GM12878 (cell line): ENCODE results near the gene CDC34. TPM values are rescaled to one million over a fixed set of nuclear protein-coding genes. Genes with fewer than 3 reads are reported as not detected.

Experiments
- ASH2L ChIP-seq: fragments of 300-600, 200-600 bp; sonication (generic); IDR thresholded peaks from 2 replicates; pipeline ENCODE4 v1.6.1; 2017; ENCODE audit warnings: low read depth, mild to moderate bottlenecking, borderline replicate concordance
- BRCA1 ChIP-seq: IDR thresholded peaks from 2 replicates; pipeline ENCODE4 v1.6.1; 2011; ENCODE audit warnings: low read depth, low read length, improper control_type of control experiment
- CBX3 ChIP-seq: fragments of 200-600 bp; sonication (generic); IDR thresholded peaks from 2 replicates; pipeline ENCODE4 v1.6.1; 2016; ENCODE audit warnings: low read depth, borderline replicate concordance
- CREM ChIP-seq: IDR thresholded peaks from 2 replicates; pipeline ENCODE4 v1.6.1; 2014; ENCODE audit warnings: antibody characterized with exemption, low read depth
- FOXM1 ChIP-seq: IDR thresholded peaks from 2 replicates; pipeline ENCODE4 v1.6.1; 2012; ENCODE audit warnings: low read depth, mild to moderate bottlenecking, inconsistent platforms, low read length, moderate library complexity
- HDGF ChIP-seq: fragments of 450-650 bp; IDR thresholded peaks from 2 replicates; pipeline ENCODE4 v1.6.1; 2016; ENCODE audit warnings: antibody characterized with exemption
- IKZF2 ChIP-seq, 2 experiments: fragments of 450-650 bp; IDR thresholded peaks; 2 replicates each; pipeline ENCODE4 v1.6.1; 2017; ENCODE audit warnings: mild to moderate bottlenecking in 2 of 2, moderate library complexity in 2 of 2
- KDM1A ChIP-seq: fragments of 200-600 bp; sonication (generic); IDR thresholded peaks from 2 replicates; pipeline ENCODE4 v1.6.1; 2016; ENCODE audit warnings: borderline replicate concordance
- MEF2A ChIP-seq: IDR thresholded peaks from 2 replicates; pipeline ENCODE4 v1.6.1; 2011; ENCODE audit warnings: low read depth, mild to moderate bottlenecking, low read length, moderate library complexity; ENCODE audit not compliant: insufficient read depth
- MYB ChIP-seq: fragments of 150-350 bp; IDR thresholded peaks from 2 replicates; pipeline ENCODE4 v1.6.1; 2014; ENCODE audit warnings: mild to moderate bottlenecking, low read depth, low read length, borderline replicate concordance
- NRF1 ChIP-seq: conservative IDR thresholded peaks from 2 replicates; pipeline ENCODE4 v1.6.1; 2011; ENCODE audit warnings: mild to moderate bottlenecking, low read depth, low read length, improper control_type of control experiment
- RBBP5 ChIP-seq: fragments of 200-600 bp; sonication (generic); conservative IDR thresholded peaks from 2 replicates; pipeline ENCODE4 v1.6.1; 2016
- SREBF1 ChIP-seq: IDR thresholded peaks from 2 replicates; pipeline ENCODE4 v1.6.1; 2012; ENCODE audit warnings: mild to moderate bottlenecking, low read length
- YBX1 ChIP-seq: fragments of 450-650 bp; IDR thresholded peaks from 2 replicates; pipeline ENCODE4 v1.6.1; 2016; ENCODE audit warnings: antibody characterized with exemption
- ZBED1 ChIP-seq: IDR thresholded peaks from 2 replicates; pipeline ENCODE4 v1.6.1; 2016; ENCODE audit warnings: borderline replicate concordance
- ZNF274 ChIP-seq: IDR thresholded peaks from one replicate; pipeline ENCODE4 v1.8.0; 2011; ENCODE audit not compliant: insufficient read length, insufficient read depth
- ZNF622 ChIP-seq: fragments of 450-650 bp; IDR thresholded peaks from 2 replicates; pipeline ENCODE4 v1.6.1; 2017; ENCODE audit warnings: mild to moderate bottlenecking, inconsistent platforms
- polyA plus RNA-seq, 11 experiments: library from polyadenylated mRNA; depleted of rRNA in 4 of 11; unstranded in 6 of 11; stranded (reverse) in 5 of 11; fragments of >200 nt; fragmentation: Nextera tagmentation in 4 of 11; fragmentation: Illumina TruSeq in 1 of 11; extraction: Ambion mirVana in 4 of 11; extraction: Trizol in 1 of 11; gene quantifications; 1 replicate in 1 of 11; 2 replicates in 10 of 11; pipeline versions ENCODE4 v1.2.1 to v1.2.3, GENCODE V29; 2011 to 2016; ENCODE audit warnings: inconsistent platforms in 2 of 11, missing spikeins in 2 of 11, low read depth in 1 of 11
- total RNA-seq, 4 experiments: library from RNA; depleted of rRNA in 3 of 4; stranded (reverse); fragments of >200 nt in 3 of 4; fragmentation: Illumina TruSeq in 1 of 4; extraction: Trizol in 1 of 4; gene quantifications; 2 replicates each; pipeline versions ENCODE4 v1.2.1 to v1.2.3, GENCODE V29; 2013 to 2021
- TF ChIP-seq, protein P1 (sequence below): IDR thresholded peaks from 2 replicates; pipeline ENCODE4 v1.6.1; 2012; ENCODE audit warnings: improper control_type of control experiment, low read depth, low read length; ENCODE audit not compliant: insufficient replicate concordance
- TF ChIP-seq, protein P2 (sequence below), 3 experiments: IDR thresholded peaks in 2 of 3; conservative IDR thresholded peaks in 1 of 3; 2 replicates each; pipeline ENCODE4 v1.5.1; 2011; ENCODE audit warnings: low read depth in 3 of 3, low read length in 3 of 3, mild to moderate bottlenecking in 3 of 3, control low read depth in 2 of 3, moderate library complexity in 2 of 3, inconsistent platforms in 1 of 3, mixed read lengths in 1 of 3; ENCODE audit not compliant: control insufficient read depth in 2 of 3, insufficient read depth in 1 of 3; ENCODE audit errors: extremely low read depth in 1 of 3
- TF ChIP-seq, protein P3 (sequence below): IDR thresholded peaks from 2 replicates; pipeline ENCODE4 v1.6.1; 2012; ENCODE audit warnings: low read depth, low read length, improper control_type of control experiment
- TF ChIP-seq, protein P4 (sequence below): fragments of 450-650 bp; conservative IDR thresholded peaks from 2 replicates; pipeline ENCODE4 v1.6.1; 2017; ENCODE audit warnings: mild to moderate bottlenecking, moderate library complexity

Gene CDC34
- total and polyA plus RNA-seq, 10 of the 15 experiments (the other 5 are each of a cell fraction or from before 2014, with no cell fraction given): 0.31 to 48.9 (median 28.5) TPM

DNA sequence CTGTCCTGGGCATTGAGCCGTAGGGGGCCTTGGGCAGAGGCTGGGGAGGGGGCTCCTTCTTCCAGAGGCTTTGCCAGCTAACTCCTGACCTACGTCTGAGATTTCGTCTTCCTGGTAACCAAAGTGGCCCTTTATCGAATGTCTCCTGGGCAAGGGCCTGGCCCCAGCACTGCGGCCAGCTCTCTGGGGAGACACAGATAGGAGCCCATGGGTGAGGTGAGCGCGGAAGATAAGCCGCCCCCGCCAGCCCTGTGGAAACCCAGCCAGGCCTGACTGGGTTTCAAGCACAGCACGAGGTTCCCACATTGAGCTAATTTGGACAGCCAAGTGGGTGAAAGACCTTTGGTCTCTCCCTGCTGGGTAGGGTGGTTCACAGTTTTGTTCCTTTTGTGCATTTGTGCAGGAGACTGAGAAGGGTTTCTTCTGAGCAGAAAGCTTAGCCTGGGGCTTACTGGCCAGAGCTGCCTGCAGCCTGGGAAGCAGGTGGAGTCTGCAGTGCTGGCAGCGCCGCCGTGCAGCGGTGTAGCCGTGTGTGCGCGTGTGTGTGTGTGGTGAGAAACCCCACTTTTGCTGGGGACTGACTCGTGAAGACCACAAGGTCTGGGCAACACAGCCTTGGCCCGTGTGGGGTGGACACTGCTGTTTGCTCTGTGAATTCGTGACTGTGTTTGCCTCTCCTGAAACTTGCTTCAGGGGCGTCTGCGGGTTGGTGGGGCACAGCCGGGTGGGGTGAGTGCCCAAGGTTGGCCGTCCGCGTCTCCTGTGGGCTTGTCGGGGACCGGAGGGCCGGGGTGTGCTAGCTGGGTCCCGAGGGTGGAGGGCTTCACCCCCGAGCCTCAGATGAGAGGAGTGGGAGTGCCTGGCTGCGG, 43.3 kb downstream of the CDC34 start (continued):
- TF ChIP-seq, protein P1, sequence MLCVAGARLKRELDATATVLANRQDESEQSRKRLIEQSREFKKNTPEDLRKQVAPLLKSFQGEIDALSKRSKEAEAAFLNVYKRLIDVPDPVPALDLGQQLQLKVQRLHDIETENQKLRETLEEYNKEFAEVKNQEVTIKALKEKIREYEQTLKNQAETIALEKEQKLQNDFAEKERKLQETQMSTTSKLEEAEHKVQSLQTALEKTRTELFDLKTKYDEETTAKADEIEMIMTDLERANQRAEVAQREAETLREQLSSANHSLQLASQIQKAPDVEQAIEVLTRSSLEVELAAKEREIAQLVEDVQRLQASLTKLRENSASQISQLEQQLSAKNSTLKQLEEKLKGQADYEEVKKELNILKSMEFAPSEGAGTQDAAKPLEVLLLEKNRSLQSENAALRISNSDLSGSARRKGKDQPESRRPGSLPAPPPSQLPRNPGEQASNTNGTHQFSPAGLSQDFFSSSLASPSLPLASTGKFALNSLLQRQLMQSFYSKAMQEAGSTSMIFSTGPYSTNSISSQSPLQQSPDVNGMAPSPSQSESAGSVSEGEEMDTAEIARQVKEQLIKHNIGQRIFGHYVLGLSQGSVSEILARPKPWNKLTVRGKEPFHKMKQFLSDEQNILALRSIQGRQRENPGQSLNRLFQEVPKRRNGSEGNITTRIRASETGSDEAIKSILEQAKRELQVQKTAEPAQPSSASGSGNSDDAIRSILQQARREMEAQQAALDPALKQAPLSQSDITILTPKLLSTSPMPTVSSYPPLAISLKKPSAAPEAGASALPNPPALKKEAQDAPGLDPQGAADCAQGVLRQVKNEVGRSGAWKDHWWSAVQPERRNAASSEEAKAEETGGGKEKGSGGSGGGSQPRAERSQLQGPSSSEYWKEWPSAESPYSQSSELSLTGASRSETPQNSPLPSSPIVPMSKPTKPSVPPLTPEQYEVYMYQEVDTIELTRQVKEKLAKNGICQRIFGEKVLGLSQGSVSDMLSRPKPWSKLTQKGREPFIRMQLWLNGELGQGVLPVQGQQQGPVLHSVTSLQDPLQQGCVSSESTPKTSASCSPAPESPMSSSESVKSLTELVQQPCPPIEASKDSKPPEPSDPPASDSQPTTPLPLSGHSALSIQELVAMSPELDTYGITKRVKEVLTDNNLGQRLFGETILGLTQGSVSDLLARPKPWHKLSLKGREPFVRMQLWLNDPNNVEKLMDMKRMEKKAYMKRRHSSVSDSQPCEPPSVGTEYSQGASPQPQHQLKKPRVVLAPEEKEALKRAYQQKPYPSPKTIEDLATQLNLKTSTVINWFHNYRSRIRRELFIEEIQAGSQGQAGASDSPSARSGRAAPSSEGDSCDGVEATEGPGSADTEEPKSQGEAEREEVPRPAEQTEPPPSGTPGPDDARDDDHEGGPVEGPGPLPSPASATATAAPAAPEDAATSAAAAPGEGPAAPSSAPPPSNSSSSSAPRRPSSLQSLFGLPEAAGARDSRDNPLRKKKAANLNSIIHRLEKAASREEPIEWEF: no peak
- TF ChIP-seq FOXM1: no peak
- no peak for TF ChIP-seq NRF1
- TF ChIP-seq RBBP5: no peak
- TF ChIP-seq HDGF: peak; percentile 68
- TF ChIP-seq IKZF2 (IDR thresholded peaks at IDR 0.05): peak in 1 of 2 experiments; percentile 36; a peak in 1 of 4 replicates
- TF ChIP-seq BRCA1: no peak
- no peak for TF ChIP-seq ASH2L
- no peak for TF ChIP-seq ZBED1
- TF ChIP-seq YBX1: no peak
- TF ChIP-seq KDM1A: no peak
- TF ChIP-seq, protein P2, sequence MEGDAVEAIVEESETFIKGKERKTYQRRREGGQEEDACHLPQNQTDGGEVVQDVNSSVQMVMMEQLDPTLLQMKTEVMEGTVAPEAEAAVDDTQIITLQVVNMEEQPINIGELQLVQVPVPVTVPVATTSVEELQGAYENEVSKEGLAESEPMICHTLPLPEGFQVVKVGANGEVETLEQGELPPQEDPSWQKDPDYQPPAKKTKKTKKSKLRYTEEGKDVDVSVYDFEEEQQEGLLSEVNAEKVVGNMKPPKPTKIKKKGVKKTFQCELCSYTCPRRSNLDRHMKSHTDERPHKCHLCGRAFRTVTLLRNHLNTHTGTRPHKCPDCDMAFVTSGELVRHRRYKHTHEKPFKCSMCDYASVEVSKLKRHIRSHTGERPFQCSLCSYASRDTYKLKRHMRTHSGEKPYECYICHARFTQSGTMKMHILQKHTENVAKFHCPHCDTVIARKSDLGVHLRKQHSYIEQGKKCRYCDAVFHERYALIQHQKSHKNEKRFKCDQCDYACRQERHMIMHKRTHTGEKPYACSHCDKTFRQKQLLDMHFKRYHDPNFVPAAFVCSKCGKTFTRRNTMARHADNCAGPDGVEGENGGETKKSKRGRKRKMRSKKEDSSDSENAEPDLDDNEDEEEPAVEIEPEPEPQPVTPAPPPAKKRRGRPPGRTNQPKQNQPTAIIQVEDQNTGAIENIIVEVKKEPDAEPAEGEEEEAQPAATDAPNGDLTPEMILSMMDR (IDR thresholded peaks at IDR 0.05 in 2 of 3, conservative IDR thresholded peaks at IDR 0.05 in 1 of 3; ENCODE audit: control insufficient read depth in 2 of 3, extremely low read depth in 1 of 3, insufficient read depth in 1 of 3, low read depth in 3 of 3, low read length in 3 of 3): no peak
- no peak for TF ChIP-seq ZNF274
- no peak for TF ChIP-seq CBX3
- TF ChIP-seq SREBF1: no peak
- TF ChIP-seq, protein P3, sequence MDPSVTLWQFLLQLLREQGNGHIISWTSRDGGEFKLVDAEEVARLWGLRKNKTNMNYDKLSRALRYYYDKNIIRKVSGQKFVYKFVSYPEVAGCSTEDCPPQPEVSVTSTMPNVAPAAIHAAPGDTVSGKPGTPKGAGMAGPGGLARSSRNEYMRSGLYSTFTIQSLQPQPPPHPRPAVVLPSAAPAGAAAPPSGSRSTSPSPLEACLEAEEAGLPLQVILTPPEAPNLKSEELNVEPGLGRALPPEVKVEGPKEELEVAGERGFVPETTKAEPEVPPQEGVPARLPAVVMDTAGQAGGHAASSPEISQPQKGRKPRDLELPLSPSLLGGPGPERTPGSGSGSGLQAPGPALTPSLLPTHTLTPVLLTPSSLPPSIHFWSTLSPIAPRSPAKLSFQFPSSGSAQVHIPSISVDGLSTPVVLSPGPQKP: no peak
- no peak for TF ChIP-seq MYB
- TF ChIP-seq ZNF622: no peak
- no peak for TF ChIP-seq MEF2A
- TF ChIP-seq, protein P4, sequence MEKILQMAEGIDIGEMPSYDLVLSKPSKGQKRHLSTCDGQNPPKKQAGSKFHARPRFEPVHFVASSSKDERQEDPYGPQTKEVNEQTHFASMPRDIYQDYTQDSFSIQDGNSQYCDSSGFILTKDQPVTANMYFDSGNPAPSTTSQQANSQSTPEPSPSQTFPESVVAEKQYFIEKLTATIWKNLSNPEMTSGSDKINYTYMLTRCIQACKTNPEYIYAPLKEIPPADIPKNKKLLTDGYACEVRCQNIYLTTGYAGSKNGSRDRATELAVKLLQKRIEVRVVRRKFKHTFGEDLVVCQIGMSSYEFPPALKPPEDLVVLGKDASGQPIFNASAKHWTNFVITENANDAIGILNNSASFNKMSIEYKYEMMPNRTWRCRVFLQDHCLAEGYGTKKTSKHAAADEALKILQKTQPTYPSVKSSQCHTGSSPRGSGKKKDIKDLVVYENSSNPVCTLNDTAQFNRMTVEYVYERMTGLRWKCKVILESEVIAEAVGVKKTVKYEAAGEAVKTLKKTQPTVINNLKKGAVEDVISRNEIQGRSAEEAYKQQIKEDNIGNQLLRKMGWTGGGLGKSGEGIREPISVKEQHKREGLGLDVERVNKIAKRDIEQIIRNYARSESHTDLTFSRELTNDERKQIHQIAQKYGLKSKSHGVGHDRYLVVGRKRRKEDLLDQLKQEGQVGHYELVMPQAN: peak; percentile 44; the same call in 1 of the 2 replicates
- TF ChIP-seq CREM: no peak
